GM12872 (cell line): ENCODE measurements around the gene SCNN1A.

Experiments used
- TF ChIP-seq, protein P1 (sequence below): IDR thresholded peaks from 3 replicates; pipeline ENCODE4 v1.5.1; 2011; ENCODE audit warnings: low read depth, mild to moderate bottlenecking, low read length, moderate library complexity; ENCODE audit not compliant: insufficient read depth

SCNN1A gene

DNA sequence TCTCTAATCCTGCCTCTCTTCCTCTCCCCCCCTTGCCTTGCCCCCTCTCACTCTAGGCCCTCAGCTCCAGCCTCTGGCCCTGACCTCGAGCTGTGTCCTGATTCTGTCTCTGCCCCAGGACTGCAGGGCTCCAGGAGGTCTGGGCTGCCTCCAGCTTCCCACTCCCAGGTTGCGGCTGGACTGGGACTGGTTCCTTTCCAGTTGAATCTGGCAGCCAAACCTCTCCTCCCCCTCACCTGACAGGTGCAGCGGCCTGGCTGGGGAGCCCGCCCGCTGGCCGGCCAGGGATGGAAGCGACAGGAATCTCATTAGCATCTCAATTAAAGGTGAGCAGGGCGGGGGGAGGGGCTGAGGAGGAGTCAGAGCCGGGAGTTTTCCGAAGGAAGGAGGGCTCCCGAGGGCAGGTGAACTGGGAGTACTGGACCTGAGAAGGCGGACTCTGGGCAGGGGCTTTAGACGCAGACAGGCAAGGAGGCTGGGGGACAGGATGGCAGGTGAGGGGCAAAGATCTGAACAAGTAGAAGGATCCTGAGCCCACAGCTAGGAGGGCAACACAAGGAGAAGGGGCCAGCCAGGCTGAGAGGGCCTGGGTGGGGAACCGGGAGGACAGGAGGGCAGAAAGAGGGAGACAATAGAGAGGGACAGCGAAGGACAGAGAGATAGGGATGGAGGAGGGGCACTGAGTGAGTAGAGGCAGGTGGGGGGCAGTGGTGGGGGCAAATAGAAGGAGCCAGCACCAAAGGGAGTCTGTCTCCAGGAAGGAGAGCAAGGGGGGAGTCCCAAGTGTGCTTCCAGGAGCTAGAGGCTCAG lies at the start of gene SCNN1A:
Gene SCNN1A, minus strand, starts transcription at position 295 of the 810 bp plus-strand sequence. CDS start 780 bp downstream, outside the sequence.
- TF ChIP-seq, protein P1, sequence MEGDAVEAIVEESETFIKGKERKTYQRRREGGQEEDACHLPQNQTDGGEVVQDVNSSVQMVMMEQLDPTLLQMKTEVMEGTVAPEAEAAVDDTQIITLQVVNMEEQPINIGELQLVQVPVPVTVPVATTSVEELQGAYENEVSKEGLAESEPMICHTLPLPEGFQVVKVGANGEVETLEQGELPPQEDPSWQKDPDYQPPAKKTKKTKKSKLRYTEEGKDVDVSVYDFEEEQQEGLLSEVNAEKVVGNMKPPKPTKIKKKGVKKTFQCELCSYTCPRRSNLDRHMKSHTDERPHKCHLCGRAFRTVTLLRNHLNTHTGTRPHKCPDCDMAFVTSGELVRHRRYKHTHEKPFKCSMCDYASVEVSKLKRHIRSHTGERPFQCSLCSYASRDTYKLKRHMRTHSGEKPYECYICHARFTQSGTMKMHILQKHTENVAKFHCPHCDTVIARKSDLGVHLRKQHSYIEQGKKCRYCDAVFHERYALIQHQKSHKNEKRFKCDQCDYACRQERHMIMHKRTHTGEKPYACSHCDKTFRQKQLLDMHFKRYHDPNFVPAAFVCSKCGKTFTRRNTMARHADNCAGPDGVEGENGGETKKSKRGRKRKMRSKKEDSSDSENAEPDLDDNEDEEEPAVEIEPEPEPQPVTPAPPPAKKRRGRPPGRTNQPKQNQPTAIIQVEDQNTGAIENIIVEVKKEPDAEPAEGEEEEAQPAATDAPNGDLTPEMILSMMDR, result no peak

DNA sequence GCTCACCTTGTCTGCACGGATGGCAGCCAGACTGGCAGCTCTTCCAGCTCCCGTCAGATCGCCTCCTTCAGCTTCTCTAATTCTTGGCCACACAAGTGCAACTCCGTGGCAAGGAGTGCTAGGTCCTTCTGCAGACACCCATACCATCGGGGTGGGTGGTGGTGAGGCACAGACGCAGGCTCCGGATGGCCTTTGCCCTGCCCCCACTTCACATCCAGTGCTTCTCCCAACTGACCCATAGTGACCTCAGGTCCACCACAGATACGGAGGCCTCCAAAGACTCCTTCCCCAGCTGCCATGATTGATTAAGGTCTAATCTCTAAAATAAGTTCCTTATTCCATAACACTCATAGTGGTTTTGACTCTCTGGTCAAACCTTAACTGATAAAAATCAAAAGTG lies 49.5 kb upstream of the SCNN1A start:
- TF ChIP-seq, protein P1, result no peak

DNA sequence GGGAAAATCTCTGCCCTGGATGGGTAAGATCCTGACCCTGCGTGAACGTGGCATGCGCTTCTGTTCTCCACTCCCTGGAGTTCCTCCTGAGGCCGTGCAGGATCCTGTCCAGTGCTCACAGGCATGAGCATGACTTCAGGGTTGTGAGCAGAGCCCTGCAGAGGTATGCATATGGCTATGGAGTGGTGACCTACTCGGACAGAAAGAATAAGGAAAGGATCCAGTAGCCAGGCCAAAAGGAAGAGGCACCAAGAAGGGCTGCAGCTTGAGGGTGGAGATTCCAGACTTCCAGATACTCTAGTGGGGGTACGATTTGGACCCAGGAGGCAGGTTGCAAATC lies 48.6 kb upstream of the SCNN1A start:
- TF ChIP-seq, protein P1, result no peak

DNA sequence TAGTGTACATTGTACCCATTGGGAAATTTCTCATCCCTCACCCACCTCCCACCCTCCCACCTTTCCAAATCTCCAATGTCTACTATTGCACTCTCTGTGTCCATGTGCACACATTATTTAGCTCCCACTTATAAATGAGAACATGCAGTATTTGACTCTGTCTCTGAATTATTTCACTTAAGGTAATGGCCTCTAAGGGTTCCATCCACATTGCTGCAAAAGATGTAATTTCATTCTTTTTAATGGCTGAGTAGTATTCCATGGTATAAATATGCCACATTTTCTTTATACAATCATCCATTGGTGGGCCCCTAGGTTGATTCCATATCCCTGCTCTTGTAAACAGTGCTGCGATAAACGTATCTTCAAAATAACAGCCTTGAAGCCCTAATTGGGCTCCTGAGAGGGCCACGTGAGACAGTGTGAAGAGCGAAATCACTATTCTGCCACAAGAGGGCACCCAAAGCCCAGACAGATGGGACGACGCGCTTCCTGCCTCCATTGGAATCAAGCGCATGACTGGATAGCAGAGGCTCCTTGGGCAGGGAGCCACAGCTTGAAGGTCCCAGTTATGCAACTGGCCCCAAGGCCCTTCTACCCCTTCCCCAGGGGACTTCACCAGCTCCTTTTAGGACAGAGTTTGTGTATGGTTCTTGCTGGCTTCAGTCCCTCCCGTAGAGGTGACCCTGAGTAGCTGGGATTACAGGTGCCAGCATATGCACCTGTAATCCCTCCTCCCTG lies 48.1 kb upstream of the SCNN1A start:
- TF ChIP-seq, protein P1, result peak; percentile 76

DNA sequence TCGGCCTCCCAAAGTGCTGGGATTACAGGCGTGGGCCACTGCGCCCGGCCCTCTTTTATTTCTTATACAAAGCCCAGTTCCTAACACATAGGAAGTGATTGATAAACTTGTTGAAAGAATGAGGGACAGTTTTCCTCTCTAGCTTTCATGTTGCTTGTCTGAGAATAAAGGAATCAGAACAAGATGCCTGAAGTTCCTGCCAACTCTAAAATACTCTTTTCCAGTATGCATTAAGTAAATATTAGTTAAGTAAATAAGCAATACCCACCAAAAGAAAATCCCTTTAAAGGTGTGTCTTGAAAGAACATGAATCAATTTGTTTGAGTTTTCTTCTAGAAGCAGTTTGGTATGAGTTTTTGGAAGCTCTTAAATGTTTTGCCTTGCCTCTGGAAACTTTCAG lies 45.0 kb upstream of the SCNN1A start:
- TF ChIP-seq, protein P1, result no peak

DNA sequence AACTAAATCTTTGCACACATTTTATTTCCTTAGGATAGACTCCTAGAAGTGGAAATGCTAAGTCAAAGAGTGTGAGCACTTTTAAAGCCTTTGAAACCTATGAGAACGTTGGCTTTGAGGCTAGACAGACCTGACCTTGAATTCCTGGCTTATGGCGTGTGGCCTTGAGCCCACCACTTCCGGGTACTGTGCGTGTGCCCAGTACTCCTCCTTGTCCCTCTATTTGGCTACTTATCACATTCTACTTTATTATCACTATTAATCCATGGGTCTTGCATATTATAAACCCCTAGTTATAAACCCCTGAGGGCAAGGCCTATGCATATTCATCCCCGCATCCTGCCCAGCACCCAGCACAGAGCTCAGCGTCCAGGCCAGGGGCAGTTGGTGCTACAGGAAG lies 43.4 kb upstream of the SCNN1A start:
- TF ChIP-seq, protein P1, result no peak

DNA sequence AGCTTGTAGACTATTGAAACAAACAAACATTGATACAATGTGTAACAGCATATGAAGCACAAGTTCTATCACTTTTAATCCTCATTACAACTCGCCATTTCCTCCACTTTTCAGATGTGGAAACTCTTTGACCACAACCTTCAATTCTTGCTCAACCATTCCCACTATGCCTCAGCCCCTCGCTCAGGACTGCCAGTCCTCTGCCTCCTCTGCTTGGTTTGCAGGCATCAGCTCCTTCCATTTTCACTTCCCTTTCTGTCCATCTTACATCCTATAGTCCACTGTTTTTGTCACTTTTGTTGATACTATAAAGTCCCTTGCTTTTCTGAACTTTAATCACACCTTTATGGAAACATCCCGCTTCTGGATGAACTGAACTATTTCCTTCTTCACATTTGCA lies 41.2 kb upstream of the SCNN1A start:
- TF ChIP-seq, protein P1, result no peak
